Activated naive CD4-positive, alpha-beta T cell treated with anti-CD3 and anti-CD28 coated beads, Interleukin-2, amount 10 ng/mL, durations not matched to agents 7 days and 5 days (primary cell): ENCODE results near the gene LTBP1.
"Not testable (repeated sequence)": the region's sequence is repeated elsewhere in the genome, so short reads cannot be mapped to it uniquely, and the experiment has no call there.

Experiments
- CTCF ChIA-PET: fragments of 350-600 bp; sonication (Branson Sonifier 250); formaldehyde crosslinking; loops from one replicate; lab custom pipeline; 2021; ENCODE audit warnings: antibody characterized with exemption; lab: Charles Lee
- DNase-seq: peaks from one replicate; pipeline ENCODE4 v3.0.0-alpha.2; 2020
- H3K27ac Mint-ChIP-seq: one replicate; pipeline ENCODE4 v1.8.0; 2021; ENCODE audit warnings: mild to moderate bottlenecking, moderate library complexity, mixed read lengths
- H3K27me3 Mint-ChIP-seq: one replicate; pipeline ENCODE4 v1.8.0; 2021; ENCODE audit warnings: mild to moderate bottlenecking, mixed read lengths
- H3K36me3 Mint-ChIP-seq: one replicate; pipeline ENCODE4 v1.8.0; 2021; ENCODE audit warnings: mixed read lengths
- H3K4me1 Mint-ChIP-seq: one replicate; pipeline ENCODE4 v1.8.0; 2021; ENCODE audit warnings: mixed read lengths
- H3K4me3 Mint-ChIP-seq: one replicate; pipeline ENCODE4 v1.8.0; 2021; ENCODE audit warnings: mild to moderate bottlenecking, moderate library complexity, mixed read lengths
- H3K9me3 Mint-ChIP-seq: one replicate; pipeline ENCODE4 v1.8.0; 2021; ENCODE audit warnings: mixed read lengths

Gene LTBP1

DNA sequence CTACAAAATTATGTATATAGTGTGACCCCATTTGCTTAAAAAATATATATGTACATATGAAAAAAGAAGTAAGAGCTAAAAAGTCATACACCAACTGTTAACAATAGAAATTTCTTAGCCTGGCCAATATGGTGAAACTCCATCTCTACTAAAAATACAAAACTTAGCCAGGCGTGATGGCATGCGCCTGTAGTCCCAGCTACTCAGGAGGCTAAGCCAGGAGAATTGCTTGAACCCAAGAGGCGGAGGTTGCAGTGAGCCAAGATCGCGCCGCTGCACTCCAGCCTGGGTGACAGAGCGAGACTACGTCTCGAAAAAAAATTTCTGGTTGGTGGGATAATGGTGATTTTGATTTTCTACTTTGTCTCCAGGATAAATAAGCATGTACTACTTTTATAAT is 495.3 kb downstream of the LTBP1 start:
- not testable (repeated sequence) for H3K36me3 Mint-ChIP-seq, H3K4me1 Mint-ChIP-seq, H3K27ac Mint-ChIP-seq, H3K9me3 Mint-ChIP-seq, H3K4me3 Mint-ChIP-seq, DNase-seq
- H3K27me3 Mint-ChIP-seq: peaks cover 10% of the 10 kb centered on the region
- CTCF ChIA-PET: interaction anchor here (1.3 to 2.9 kb wide), 2 partner anchors 9 to 141 kb away, joined by 3 to 16 read pairs; no protein-coding TSS in a partner anchor

DNA sequence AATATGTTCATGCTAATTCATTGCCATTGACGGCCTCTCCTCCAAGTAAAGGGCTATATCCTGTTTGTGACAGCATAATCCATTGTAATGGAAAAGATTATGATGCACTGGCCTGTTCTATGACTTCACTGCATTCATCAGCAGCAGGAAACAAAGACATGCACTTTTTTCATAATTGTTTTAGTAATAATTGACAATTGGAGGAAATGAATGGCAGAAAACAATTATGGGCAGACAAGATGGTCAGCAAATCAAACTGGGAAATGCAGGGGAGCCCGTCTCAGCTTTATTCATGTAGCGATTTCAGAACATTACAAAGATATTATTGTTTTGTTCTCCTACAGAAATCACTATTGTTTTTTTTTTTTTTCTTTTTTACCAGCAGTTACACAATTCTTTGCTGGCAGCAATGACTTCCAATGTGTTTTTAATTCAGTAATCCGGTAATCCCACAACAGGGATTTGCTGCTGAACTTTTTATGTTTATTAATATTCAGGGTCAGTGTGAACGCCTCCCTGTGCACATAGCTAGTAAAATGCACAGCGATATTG is 495.9 kb downstream of the LTBP1 start:
- H3K36me3 Mint-ChIP-seq: no peaks in the 10 kb centered on the region
- no peak overlapping the region for H3K4me3 Mint-ChIP-seq
- peaks cover 10% of the 10 kb centered on the region for H3K27me3 Mint-ChIP-seq
- DNase-seq: no peak
- H3K4me1 Mint-ChIP-seq: no peaks in the 10 kb centered on the region
- H3K9me3 Mint-ChIP-seq: no peaks in the 10 kb centered on the region
- CTCF ChIA-PET: interaction anchor here (1.2 to 2.9 kb wide), 3 partner anchors 10 to 669 kb away, joined by 3 to 16 read pairs (median 3); no protein-coding TSS in a partner anchor
- no peak overlapping the region for H3K27ac Mint-ChIP-seq

DNA sequence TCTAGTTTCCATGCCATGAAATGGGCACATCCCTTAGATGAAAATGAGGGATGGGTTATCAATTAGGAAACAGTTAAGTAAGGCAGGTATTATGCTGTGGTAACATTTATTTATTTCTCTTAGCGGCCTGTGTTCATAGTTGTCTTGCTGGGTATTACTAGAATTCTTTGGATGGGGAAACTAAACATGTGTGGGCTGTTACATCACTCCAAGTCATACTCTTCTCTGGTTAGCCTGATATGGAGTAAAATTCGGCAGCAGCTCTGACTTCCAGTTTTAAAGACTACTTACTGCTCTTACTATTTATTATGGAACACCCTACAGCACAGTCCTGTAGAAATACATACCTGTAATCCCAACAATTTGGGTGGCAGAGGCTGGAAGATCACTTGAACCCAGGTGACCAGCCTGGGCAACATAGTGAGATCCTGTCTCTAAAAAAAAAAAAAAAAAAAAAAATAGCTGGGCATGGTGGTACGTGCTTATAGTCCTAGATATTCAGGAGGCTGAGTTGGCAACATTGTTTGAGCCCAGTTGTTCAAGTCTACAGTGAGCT is 496.6 kb downstream of the LTBP1 start:
- no peaks in the 10 kb centered on the region for H3K9me3 Mint-ChIP-seq
- peaks cover 10% of the 10 kb centered on the region for H3K27me3 Mint-ChIP-seq
- CTCF ChIA-PET: interaction anchor here (1.2 kb wide), 1 partner anchor 670 kb away, joined by 3 read pairs; no protein-coding TSS in a partner anchor
- no peak overlapping the region for H3K4me3 Mint-ChIP-seq
- H3K27ac Mint-ChIP-seq: no peak overlapping the region
- no peaks in the 10 kb centered on the region for H3K4me1 Mint-ChIP-seq
- no peak for DNase-seq
- no peaks in the 10 kb centered on the region for H3K36me3 Mint-ChIP-seq

DNA sequence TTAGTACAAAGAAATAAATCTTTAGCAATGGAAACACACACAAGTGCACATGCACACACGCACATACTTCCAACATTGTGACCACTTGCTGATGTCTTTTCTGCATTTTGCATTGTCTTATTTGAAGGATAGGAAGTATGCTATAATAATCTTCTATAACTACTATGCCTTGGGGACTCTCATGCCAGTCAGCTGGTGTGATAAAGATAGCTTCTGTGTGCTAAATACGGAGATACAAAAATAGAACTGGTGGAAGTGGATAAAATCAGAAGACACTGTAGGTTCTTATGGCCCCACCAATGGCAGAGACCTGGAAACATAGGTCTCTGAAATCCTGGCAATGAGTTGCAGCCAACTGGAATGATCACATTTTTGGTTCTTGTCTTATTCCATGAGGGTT is 498.2 kb downstream of the LTBP1 start:
- Mint-ChIP-seq H3K36me3 (no peaks in the 10 kb centered on the region), H3K4me1 (no peaks in the 10 kb centered on the region), H3K27me3 (peaks cover under 1% of the 10 kb centered on the region), H3K9me3 (no peaks in the 10 kb centered on the region), H3K4me3 (no peak overlapping the region), H3K27ac (no peak overlapping the region)
- CTCF ChIA-PET: no interaction called here
- no peak for DNase-seq

DNA sequence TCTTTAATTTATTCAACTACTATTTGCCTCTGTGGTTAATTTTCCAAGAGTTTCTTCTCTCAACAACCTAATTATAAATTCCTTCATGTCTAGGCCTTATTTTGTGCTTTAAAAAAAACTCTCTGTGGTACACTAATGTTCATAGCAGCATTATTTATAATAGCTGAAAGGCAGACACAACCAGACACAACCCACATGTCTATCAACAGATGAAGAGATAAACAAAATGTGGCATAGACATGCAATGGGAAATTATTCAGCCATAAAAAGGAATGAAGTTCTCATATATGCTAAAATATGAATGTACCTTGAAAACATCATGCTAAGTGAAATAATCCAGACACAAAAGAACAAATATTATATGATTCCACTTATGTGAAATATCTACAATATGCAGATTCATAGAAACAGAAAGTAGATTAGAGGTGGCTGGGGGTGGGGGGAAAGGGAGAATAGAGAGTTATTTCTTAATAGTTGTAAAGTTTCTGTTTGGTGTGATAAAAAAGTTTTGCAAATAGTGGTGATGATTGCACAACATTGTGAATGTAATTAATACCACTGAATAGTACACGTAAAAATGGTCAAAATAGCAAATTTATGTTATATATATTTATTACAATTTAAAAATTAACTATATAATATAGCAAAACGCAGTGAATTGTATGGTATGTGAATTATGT is 501.6 kb downstream of the LTBP1 start:
- CTCF ChIA-PET: no interaction called here
- H3K36me3 Mint-ChIP-seq: no peaks in the 10 kb centered on the region
- H3K4me1 Mint-ChIP-seq: no peaks in the 10 kb centered on the region
- H3K4me3 Mint-ChIP-seq: no peak overlapping the region
- DNase-seq: no peak
- H3K27me3 Mint-ChIP-seq: no peaks in the 10 kb centered on the region
- H3K9me3 Mint-ChIP-seq: peaks cover 7% of the 10 kb centered on the region
- no peak overlapping the region for H3K27ac Mint-ChIP-seq
